Measurements from ENCODE around the gene GABRG3. TPM values are rescaled to one million over a fixed set of nuclear protein-coding genes. Genes with fewer than 3 reads are reported as not detected.

GABRG3 gene
- total and polyA plus RNA-seq, 4 donors: 0.02 to 0.19 TPM; not detected in 2

DNA sequence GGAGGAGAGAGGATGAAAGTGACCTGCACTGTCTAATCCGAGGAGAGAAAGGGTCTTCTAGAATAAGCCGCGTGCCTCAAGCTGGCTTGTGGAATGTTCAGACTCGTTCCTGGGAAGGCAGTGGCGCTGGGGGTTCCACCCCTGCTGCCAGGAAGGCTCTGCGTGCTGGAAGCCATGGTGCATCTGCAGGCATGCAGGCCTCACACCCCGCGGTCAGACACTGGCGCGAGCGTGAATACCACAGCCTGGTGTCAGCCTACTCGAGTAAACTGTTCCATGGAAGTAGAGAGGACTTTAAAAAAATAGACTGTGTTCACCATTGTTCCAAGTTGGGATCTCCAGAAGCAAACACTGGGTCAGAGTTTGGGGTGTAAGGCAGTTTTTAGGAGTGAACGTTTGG is 25.9 kb upstream of the GABRG3 start:
- Histone ChIP-seq H3K9ac (ENCODE audit: low read depth in 1 of 2, low read length in 2 of 2) (no peak overlapping the region), H3K4me3 (ENCODE audit: low read depth in 1 of 3, low read length in 3 of 3) (no peak overlapping the region), H3K4me1 (ENCODE audit: control insufficient read depth in 4 of 4, insufficient read depth in 4 of 4, low read length in 3 of 4) (no peaks in the 10 kb centered on the region), H3K27ac (ENCODE audit: low read depth in 1 of 2, low read length in 2 of 2) (no peak overlapping the region), H3K27me3 (ENCODE audit: control insufficient read depth in 4 of 4, insufficient read depth in 4 of 4, low read length in 3 of 4) (peaks cover 0 to 3% (median 0%) of the 10 kb centered on the region in 4 donors), H3K36me3 (ENCODE audit: control insufficient read depth in 4 of 4, insufficient read depth in 3 of 4, low read depth in 1 of 4, low read length in 3 of 4) (no peaks in the 10 kb centered on the region), H3K9me3 (ENCODE audit: control insufficient read depth in 4 of 4, low read length in 3 of 4) (no peaks in the 10 kb centered on the region)
- WGBS: 77% methylated on average over 13 of the region's 13 CpGs
- TF ChIP-seq, protein P1, sequence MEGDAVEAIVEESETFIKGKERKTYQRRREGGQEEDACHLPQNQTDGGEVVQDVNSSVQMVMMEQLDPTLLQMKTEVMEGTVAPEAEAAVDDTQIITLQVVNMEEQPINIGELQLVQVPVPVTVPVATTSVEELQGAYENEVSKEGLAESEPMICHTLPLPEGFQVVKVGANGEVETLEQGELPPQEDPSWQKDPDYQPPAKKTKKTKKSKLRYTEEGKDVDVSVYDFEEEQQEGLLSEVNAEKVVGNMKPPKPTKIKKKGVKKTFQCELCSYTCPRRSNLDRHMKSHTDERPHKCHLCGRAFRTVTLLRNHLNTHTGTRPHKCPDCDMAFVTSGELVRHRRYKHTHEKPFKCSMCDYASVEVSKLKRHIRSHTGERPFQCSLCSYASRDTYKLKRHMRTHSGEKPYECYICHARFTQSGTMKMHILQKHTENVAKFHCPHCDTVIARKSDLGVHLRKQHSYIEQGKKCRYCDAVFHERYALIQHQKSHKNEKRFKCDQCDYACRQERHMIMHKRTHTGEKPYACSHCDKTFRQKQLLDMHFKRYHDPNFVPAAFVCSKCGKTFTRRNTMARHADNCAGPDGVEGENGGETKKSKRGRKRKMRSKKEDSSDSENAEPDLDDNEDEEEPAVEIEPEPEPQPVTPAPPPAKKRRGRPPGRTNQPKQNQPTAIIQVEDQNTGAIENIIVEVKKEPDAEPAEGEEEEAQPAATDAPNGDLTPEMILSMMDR (IDR thresholded peaks at IDR 0.05; ENCODE audit: low read depth, low read length, missing input control): no peak
- no peak for TF ChIP-seq FOXA1 (IDR thresholded peaks at IDR 0.05)
- TF ChIP-seq JUND (IDR thresholded peaks at IDR 0.05): no peak
- TF ChIP-seq HNF4A (conservative IDR thresholded peaks at IDR 0.05): no peak
- no peak for TF ChIP-seq YY1 (IDR thresholded peaks at IDR 0.05)
- TF ChIP-seq, protein P2, sequence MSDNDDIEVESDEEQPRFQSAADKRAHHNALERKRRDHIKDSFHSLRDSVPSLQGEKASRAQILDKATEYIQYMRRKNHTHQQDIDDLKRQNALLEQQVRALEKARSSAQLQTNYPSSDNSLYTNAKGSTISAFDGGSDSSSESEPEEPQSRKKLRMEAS (IDR thresholded peaks at IDR 0.05): no peak
- DNase-seq (ENCODE audit: low spot score): no peak

DNA sequence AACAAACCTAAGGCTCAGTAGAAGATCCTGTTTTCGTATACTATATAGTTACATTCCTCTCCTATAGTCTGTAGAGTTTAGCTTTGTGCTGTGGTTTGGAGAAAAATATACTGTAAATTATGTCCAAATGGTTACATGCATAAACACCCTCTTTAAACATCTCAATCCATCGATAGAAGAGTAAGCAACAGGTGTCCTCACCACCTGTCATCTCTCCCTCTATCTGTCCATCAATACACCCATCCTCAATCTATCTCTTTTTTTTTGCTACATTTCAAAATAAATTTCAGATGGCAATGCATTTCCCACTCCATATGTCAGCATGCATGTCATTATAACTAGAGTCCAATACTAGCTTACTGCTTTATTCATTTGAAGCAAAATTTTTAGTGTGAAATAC is 21.0 kb upstream of the GABRG3 start:
- WGBS: 51% methylated on average over 2 of the region's 2 CpGs
- H3K27me3 ChIP-seq (ENCODE audit: control insufficient read depth in 4 of 4, insufficient read depth in 4 of 4, low read length in 3 of 4): no peaks in the 10 kb centered on the region
- H3K9me3 ChIP-seq (ENCODE audit: control insufficient read depth in 4 of 4, low read length in 3 of 4): peaks cover 0 to 11% (median 5%) of the 10 kb centered on the region in 4 donors
- TF ChIP-seq FOXA1 (IDR thresholded peaks at IDR 0.05): no peak
- TF ChIP-seq YY1 (IDR thresholded peaks at IDR 0.05): no peak
- no peak for TF ChIP-seq RAD21 (IDR thresholded peaks at IDR 0.05)
- TF ChIP-seq SP1 (IDR thresholded peaks at IDR 0.05): no peak
- no peak for TF ChIP-seq GABPA (IDR thresholded peaks at IDR 0.05 in 1 of 2, conservative IDR thresholded peaks at IDR 0.05 in 1 of 2)
- no peak for TF ChIP-seq RXRA (IDR thresholded peaks at IDR 0.05)
- TF ChIP-seq, protein P1 (IDR thresholded peaks at IDR 0.05; ENCODE audit: low read depth, low read length, missing input control): no peak
- TF ChIP-seq NR2F2 (IDR thresholded peaks at IDR 0.05): no peak
- TF ChIP-seq, protein P3, sequence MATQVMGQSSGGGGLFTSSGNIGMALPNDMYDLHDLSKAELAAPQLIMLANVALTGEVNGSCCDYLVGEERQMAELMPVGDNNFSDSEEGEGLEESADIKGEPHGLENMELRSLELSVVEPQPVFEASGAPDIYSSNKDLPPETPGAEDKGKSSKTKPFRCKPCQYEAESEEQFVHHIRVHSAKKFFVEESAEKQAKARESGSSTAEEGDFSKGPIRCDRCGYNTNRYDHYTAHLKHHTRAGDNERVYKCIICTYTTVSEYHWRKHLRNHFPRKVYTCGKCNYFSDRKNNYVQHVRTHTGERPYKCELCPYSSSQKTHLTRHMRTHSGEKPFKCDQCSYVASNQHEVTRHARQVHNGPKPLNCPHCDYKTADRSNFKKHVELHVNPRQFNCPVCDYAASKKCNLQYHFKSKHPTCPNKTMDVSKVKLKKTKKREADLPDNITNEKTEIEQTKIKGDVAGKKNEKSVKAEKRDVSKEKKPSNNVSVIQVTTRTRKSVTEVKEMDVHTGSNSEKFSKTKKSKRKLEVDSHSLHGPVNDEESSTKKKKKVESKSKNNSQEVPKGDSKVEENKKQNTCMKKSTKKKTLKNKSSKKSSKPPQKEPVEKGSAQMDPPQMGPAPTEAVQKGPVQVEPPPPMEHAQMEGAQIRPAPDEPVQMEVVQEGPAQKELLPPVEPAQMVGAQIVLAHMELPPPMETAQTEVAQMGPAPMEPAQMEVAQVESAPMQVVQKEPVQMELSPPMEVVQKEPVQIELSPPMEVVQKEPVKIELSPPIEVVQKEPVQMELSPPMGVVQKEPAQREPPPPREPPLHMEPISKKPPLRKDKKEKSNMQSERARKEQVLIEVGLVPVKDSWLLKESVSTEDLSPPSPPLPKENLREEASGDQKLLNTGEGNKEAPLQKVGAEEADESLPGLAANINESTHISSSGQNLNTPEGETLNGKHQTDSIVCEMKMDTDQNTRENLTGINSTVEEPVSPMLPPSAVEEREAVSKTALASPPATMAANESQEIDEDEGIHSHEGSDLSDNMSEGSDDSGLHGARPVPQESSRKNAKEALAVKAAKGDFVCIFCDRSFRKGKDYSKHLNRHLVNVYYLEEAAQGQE (IDR thresholded peaks at IDR 0.05): no peak
- TF ChIP-seq HNF4G (IDR thresholded peaks at IDR 0.05): no peak
- TF ChIP-seq EGR1 (IDR thresholded peaks at IDR 0.05; ENCODE audit: low read depth in 2 of 2): no peak
- TF ChIP-seq JUND (IDR thresholded peaks at IDR 0.05): no peak
- no peak for TF ChIP-seq FOXA2 (IDR thresholded peaks at IDR 0.05)
- TF ChIP-seq, protein P4, sequence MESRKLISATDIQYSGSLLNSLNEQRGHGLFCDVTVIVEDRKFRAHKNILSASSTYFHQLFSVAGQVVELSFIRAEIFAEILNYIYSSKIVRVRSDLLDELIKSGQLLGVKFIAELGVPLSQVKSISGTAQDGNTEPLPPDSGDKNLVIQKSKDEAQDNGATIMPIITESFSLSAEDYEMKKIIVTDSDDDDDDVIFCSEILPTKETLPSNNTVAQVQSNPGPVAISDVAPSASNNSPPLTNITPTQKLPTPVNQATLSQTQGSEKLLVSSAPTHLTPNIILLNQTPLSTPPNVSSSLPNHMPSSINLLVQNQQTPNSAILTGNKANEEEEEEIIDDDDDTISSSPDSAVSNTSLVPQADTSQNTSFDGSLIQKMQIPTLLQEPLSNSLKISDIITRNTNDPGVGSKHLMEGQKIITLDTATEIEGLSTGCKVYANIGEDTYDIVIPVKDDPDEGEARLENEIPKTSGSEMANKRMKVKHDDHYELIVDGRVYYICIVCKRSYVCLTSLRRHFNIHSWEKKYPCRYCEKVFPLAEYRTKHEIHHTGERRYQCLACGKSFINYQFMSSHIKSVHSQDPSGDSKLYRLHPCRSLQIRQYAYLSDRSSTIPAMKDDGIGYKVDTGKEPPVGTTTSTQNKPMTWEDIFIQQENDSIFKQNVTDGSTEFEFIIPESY (IDR thresholded peaks at IDR 0.05): no peak
- TF ChIP-seq, protein P2 (IDR thresholded peaks at IDR 0.05): no peak
- H3K27ac ChIP-seq (ENCODE audit: low read depth in 1 of 2, low read length in 2 of 2): no peak overlapping the region
- H3K9ac ChIP-seq (ENCODE audit: low read depth in 1 of 2, low read length in 2 of 2): no peak overlapping the region
- H3K36me3 ChIP-seq (ENCODE audit: control insufficient read depth in 4 of 4, insufficient read depth in 3 of 4, low read depth in 1 of 4, low read length in 3 of 4): no peaks in the 10 kb centered on the region
- no peak overlapping the region for H3K4me3 ChIP-seq (ENCODE audit: low read depth in 1 of 3, low read length in 3 of 3)
- no peak for DNase-seq (ENCODE audit: low spot score)
- no peaks in the 10 kb centered on the region for H3K4me1 ChIP-seq (ENCODE audit: control insufficient read depth in 4 of 4, insufficient read depth in 4 of 4, low read length in 3 of 4)

Data from liver (tissue), 9 donors.